T-helper 1 cell (primary cell): ENCODE measurements around the gene DCAF8L1.
"Not testable (repeated sequence)": the region's sequence is repeated elsewhere in the genome, so short reads cannot be mapped to it uniquely, and the experiment has no call there.

ENCODE experiments used
- DNase-seq, 5 donors: peaks; one replicate each; pipeline ENCODE4 v3.0.0-alpha.2; 2012 to 2020
- total RNA-seq, 4 donors: gene quantifications; one replicate each; lab custom pipeline; 2026; lab: John Stamatoyannopoulos, UW

Gene DCAF8L1
- 0 reads per million in 4 donors for total RNA-seq

DNA sequence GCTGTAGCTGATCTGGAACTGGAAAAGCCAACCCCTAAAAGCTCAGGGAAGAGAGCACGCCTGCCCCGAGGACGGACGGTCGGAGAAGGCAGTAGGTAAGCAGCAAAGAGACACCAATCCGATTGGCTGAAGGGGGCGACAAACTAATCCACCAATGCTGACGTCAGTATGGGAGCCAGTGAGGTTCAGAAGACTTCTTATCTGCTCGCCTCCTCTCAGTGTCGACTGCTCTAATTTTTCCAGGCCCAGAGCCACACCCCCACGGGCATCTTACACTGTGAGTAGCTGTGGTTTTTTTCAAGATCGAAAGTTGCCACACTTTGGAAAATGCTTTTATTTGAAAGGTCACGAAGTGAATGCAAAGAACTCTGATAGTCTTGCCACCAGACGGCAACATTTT, at the start of gene DCAF8L1:
Gene DCAF8L1 (minus strand): TSS at position 101 of the 400 bp plus-strand sequence. CDS start 115 bp downstream, outside the sequence.
- DNase-seq, result no peak

DNA sequence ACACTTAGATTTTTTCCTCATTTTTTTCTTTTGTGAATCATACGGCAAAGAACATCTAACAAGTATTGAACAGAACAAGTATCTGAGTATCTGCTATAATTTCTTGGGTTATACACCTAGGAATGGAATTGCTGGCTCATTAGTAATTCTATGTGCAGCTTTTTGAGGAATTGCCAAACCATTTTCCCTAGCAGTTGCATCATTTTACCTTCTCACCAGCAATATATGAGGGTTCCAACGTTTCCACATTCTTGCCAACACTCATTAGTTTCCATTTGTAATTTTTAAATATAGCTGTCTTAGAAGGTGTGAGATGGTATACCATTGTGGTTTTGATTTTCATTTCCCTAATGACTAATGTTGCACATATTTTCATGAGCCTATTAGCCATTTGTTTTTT, 41.1 kb upstream of the DCAF8L1 start:
- no peak for DNase-seq

DNA sequence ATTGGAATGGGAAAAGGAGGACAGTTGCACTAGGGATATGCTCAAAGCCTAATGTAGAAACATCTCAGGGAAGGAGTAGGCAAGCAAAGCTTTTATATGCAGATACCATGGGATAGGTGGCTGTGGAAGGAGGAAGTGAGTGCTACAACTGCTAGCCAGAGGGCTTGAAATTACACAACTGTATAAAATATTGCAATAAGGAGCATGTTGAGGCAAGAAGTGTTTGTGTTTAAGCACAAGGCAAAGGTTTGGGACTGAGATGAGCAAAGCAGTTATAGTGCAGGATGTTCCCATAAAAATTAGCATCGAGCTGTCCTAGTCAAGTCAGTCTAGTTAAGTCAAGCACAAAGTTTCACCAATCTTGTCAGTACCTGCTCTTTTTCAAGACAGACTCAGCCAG, 35.6 kb upstream of the DCAF8L1 start:
- no peak for DNase-seq

DNA sequence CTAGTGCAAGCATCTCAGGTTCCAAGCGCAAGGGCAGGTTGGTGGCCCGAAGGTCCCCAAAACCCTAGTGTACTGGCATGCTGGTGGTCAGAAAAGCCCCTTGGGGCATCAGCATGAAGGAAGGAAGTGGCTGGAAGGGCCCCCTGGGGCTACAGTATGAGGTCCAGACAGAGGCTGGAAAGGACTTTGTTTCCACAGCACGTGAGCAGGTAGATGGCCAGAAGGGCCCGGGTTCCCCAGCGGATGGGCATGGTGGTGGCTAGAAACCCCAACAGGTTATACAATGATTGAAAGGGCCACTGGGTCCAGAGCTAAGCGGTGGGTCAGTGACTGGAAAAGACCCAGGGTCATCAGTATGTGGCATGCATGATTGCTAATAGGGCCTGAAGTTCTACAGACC, 34.7 kb upstream of the DCAF8L1 start:
- no peak for DNase-seq

DNA sequence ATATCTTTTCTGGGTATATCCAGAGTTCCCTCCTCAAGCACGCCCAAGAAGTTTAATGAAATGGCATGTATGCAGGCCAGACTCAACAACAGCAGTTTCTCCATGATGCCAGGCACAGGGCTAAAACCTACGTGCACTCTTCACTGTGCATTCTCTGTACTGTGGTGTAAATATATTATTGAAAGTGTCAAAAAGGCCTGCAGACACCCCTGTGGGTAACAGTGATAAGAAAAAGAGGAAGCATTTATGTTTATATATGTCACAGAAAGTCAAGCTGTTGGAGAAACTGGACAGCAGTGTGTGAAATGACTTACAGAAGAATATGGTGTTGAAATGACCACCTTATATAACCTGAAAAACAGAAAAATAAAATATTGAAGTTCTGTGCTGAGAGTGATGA, 29.6 kb upstream of the DCAF8L1 start:
- DNase-seq, result no peak

DNA sequence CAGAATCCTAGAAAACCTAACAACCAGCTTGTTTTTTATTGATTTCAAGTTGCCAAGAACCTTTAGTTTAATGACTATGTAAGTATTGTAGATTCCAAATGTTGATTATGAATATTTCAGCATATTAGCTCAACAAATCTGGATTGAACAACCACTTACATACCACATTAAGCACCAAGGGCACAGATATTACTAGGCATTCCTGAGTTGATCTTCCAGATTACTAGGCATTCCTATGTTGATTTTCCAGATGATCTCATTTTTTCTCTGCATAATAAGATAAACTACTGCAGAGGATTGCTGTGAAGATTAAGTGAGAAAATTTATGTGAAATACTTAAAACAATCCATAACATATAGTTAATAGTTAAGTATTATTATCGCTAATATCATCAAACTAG, 17.4 kb upstream of the DCAF8L1 start:
- DNase-seq, result no peak

DNA sequence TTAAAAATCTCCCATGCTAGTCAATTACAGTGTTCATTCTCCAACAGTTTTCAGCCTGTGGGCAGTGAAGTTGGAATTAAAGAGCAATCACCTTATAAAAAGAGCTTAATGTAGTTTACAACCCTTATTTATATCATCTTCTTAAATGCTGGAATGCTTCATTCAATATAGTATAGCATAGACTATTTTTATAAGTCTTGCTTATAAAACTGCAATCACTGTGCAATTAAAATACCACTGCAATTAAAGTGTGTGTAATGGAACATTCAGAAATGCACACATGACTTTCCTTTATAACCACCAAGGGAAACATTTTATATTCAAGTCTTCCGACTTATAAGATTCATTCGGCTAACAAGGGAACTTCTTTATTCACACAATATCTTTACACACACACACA, 16.4 kb upstream of the DCAF8L1 start:
- no peak for DNase-seq

DNA sequence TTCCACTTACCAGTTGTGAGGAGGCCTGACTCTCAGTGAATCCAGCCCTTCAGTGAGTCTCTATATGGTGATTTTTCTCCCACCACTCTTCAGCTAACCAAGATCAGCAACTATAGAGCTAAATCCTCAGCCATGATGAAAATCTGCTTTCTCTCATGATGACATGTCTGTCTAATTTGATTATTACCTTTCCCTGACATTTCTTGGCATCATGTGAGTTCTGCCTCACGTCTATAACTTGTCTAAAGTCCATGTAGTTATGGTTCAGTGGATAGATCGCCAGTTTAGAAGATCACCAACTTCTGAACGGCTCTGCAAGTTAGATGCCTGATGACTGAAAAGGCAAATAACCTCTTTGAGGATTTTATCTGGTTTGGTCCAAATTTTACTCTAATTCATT, 14.9 kb upstream of the DCAF8L1 start:
- no peak for DNase-seq

DNA sequence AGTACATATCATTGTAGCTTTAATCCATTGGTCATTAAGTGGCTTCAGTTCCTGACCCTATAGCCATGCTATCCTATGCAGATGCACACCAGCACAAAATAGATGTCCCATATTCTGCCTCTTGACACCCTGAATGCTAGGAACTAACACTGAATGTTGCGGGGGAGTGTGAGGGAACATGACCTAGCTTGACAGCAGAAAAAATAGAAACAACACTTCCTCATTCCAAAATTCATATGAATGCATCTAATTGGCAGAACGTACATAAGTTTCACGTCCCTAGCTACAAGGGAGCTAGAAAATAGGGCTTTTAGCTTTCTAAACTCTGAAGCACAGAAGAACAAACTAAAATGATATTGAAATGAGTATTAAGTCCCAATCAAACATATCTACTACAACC, 14.4 kb upstream of the DCAF8L1 start:
- DNase-seq, result no peak

DNA sequence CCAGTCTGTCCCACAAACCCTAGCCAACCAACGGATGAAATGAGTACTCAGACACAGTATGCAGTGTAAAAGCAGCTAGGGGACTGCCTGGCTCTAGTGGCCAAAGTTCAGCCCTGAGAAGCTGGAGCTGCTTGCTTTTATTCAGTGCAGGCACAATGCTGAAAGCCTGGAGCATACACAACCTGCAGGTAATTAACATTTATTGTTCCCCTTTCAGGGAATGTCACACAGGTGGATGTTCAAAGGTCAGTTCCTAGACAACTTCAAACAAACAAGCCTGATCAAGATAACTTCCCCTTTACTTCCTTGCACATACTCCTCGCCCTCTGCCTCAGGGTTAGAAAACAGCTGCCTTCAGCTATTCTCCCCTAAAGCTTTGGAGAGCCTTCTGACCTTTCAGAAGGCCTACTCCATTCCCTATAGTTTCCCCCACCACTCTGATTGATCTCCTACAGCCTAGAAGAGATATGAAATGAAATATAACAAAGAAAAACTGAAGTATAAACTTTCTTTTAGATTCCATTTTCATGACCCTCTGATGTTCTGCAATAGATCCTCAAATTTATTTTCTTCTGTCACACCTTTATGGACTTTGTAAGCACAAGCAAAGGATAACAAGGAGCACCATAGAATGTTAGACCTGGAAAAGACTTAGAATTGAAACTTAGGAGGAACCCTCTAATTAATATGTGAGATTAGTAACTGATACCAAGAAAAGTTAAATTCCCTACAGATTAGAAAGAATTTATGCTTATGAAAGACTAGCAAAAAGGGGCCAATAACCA, 6.8 kb upstream of the DCAF8L1 start:
- DNase-seq, result no peak

DNA sequence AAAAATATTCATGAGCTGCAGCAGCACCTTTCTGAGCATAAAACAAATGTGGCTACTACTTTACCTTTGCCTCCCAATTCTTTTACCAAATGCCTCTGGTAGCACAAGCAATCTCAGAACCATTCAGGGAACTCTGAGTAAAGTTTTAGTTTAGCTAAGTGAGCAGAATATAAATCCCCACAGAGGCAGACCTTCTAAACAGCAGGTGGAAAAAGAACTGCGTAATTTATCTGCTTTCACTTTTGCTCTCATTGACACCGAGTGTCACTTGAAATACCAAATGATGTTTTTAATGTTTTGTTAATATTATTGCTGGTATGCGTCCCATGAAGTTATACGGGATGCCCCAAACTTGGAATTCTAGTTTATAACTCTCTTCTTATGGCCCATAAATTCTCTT, 4.3 kb downstream of the DCAF8L1 start:
- not testable (repeated sequence) for DNase-seq

DNA sequence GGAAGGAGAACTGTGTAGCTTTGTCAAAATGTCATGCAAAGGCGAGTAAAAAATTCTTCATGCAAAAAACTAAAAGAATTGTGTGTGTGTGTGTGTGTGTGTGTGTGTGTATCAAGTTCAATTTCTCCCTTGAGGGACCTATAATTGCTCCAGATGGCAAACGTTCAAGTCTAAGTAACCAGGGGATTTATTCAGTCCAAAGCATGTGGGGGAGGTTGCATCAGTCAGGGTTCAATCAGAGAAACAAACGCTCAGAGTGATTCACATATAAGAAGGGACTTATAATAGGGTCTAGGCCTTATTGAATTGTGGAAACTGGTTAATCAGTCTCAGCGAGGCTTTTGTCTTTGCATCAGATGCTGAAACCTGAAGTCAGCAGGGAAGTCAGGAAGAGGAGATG, 5.0 kb downstream of the DCAF8L1 start:
- no peak for DNase-seq

DNA sequence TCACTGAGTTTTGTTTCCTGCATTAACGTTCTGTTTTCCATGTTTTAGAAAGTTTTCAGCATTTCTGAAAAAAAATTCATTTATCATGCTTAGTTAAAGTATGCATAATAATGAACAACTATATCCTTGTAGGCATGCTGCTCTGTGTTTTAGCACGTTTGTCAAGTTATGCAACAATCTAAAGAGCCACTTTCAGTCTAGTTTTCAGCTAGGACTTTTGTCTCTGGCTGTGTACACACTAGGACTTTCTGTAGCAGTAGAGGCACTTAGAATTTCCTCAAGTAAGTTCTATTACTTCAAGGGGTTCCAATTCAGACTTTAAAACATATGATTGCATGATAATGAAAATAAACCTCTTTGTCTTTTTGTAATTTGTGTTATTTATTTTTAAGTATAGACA, 12.4 kb downstream of the DCAF8L1 start:
- DNase-seq, result no peak

DNA sequence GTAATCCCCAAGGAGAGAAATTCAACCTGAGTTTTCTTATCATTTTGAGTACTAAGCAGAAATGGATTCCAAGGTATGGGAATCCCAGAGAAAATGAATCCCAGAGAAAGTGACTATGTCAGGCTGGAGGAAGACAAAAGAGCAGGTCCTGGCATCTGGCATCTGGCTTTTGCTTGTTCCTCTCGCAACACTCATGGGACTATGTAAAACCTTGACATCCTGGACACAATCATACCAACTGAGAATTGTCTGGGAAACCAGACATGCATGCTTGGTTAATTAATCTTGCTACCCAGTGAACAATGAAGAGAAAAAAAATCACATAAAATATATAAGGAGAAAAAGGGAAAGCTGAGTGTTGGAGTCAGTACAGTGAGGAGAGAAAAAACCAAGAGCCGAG, 12.9 kb downstream of the DCAF8L1 start:
- DNase-seq, result no peak

DNA sequence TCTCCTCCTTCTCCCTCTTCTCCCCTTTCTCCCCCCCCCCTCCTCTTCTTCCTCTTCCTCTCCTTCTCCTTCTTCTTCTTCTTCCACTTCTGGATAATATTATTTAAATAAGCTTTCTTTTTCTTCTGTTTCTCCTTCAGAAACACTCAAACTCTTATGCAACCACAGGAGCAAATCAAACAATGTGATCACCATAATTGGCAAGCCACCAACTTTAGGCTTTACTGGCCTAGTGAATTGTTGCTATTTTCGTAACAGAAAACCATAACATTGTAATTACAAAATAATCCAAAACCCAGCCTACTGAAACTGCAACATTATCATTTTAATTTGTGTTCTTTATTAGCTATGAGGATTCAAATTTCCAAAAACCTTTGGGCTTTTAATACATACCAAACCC, 14.3 kb downstream of the DCAF8L1 start:
- DNase-seq, result no peak

DNA sequence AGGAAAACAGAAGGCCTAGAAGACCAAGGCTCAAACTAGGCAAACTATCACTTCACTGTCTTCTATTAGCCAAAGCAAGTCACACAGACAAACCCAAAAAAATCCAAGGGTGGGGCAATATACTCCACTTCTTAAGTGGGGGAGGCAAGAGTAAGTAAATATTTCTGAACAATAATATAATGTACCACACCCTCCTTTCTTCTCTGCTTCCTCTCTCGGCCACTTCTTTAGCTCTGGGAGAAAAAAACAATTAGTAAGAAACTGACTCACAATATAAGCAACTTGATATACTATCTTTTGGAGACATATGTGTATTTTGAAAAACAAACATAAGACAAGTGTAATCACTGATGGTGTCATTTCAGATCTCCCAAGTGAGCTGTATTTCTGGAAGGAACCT, 14.8 kb downstream of the DCAF8L1 start:
- no peak for DNase-seq

DNA sequence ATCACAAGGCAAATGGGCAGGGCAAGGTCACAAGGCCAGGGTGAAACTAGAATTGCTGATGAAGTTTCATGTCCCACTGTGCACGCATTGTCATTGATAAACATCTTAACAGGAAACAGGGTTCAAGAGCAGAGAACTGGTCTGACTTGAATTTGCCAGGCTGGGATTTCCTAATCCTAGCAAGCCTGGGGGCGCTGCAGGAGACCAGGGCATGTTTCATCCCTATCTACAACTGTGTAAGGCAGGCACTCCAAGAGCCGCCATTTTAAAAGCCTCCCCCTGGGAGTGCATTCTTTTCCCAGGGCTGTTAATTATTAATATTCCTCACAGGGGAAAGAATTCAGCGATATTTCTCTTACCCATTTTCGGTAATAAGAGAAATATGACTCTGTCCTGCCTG, 15.9 kb downstream of the DCAF8L1 start:
- DNase-seq, result not testable (repeated sequence)

DNA sequence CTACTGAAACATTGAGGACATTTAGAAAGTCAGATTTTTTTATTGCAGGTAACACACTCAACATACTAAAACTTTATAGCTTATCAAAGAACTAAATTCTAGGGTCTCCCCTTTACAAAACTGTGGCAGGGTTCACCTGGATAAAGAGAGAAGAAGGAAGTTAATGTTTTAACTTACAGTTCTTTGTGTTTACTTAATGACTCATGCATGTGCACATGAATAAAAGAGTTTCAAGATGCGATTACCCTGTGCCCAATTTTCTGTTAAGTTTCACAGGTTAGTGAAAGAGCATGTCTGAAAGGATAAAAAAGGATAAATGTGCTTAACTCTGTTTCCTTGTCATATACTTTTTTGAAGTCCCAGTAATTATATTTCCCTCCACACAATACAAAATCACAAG, 16.8 kb downstream of the DCAF8L1 start:
- no peak for DNase-seq

DNA sequence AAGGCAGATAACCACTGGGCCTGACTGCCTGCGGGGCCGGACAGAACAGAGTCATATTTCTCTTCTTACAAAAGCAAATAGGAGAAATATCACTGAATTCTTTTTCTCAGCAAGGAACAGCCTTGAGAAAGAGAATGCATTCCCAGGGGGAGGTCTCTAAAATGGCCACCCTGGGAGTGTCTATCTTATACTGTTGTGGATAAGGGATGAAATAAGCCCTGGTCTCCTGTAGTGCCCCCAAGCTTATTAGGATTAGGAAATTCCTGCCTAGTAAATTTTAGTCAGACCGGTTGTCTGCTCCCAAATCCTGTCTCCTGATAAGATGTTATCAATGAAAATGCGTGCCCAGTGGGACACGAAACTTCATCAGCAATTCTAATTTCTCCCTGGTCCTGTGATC, 20.8 kb downstream of the DCAF8L1 start:
- DNase-seq, result not testable (repeated sequence)

DNA sequence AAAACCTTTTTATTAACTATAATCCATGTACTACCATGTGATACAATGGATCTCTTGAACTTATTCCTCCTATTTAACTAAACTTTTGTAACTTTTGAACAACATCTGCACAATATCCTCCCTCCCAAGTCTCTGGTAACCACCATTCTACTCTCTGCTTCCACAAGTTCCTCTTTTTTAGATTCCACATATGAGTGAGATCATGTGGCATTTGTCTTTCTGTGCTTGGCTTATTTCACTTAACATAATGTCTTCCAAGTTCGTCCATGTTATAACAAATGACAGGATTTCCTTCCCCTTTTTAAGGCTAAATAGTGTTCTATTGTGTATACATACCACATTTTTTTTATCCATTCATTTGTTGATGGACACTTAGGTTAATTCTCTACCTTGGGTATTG, 28.1 kb downstream of the DCAF8L1 start:
- DNase-seq, result no peak

DNA sequence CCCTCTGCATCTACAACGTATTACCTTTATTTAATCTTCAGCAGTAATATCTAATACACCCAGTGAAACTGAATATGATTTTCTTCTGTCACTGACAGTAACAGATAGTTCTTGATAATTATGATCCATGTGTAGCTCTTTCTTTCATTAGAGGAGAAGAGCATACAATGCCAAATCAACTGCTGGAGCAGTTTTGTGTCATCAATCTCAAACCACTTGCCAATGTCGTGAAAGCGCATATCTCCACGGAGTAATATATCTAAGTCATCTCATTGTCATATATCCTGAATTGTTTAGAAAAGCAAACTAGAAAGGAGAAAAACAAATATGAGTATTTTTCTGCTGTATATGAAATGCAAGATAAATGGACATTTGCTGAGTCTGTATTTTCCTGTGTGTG, 47.9 kb downstream of the DCAF8L1 start:
- DNase-seq, result no peak
